Gastroesophageal sphincter (tissue), 3 donors: ENCODE data around the gene MAGEA10.

Experiments used
- CTCF ChIP-seq, 4 experiments: fragments of 200-600 bp in 2 of 4; fragments of 450-650 bp in 2 of 4; sonication (generic) in 1 of 4; IDR thresholded peaks; one replicate each; pipeline ENCODE4 v1.5.1; 2017 to 2019; ENCODE audit warnings: antibody characterized with exemption in 4 of 4, mild to moderate bottlenecking in 2 of 4, moderate library complexity in 2 of 4
- POLR2A ChIP-seq, 2 donors: fragments of 450-650 bp; IDR thresholded peaks; one replicate each; pipeline ENCODE4 v1.6.1; 2017; ENCODE audit warnings: antibody characterized with exemption in 2 of 2, mild to moderate bottlenecking in 2 of 2, moderate library complexity in 1 of 2

GRCh38 chrX:152149648-152150047, 11.3 kb upstream of the MAGEA10 start:
- TF ChIP-seq CTCF (IDR thresholded peaks at IDR 0.05): no peak
- no peak for TF ChIP-seq POLR2A (IDR thresholded peaks at IDR 0.05)
